HEK293T (cell line): ENCODE measurements around the gene SPATA2.

Experiments used
- ARNT ChIP-seq: fragments of 450-650 bp; IDR thresholded peaks from 2 replicates; pipeline ENCODE4 v1.6.1; 2017; ENCODE audit warnings: mild to moderate bottlenecking
- BHLHE40 ChIP-seq: fragments of 450-650 bp; IDR thresholded peaks from 2 replicates; pipeline ENCODE4 v1.6.1; 2016; ENCODE audit warnings: mild to moderate bottlenecking, moderate library complexity, borderline replicate concordance
- CTBP1 ChIP-seq: fragments of 450-650 bp; IDR thresholded peaks from 2 replicates; pipeline ENCODE4 v1.6.1; 2016; ENCODE audit warnings: borderline replicate concordance
- ELF4 ChIP-seq: fragments of 450-650 bp; IDR thresholded peaks from 2 replicates; pipeline ENCODE4 v1.6.1; 2017; ENCODE audit warnings: antibody characterized with exemption
- FOXA1 ChIP-seq: fragments of 450-650 bp; IDR thresholded peaks from 2 replicates; pipeline ENCODE4 v1.6.1; 2016; ENCODE audit warnings: mild to moderate bottlenecking
- FOXK2 ChIP-seq: fragments of 450-650 bp; IDR thresholded peaks from 2 replicates; pipeline ENCODE4 v1.6.1; 2016; ENCODE audit warnings: mild to moderate bottlenecking
- FOXM1 ChIP-seq: fragments of 450-650 bp; IDR thresholded peaks from 2 replicates; pipeline ENCODE4 v1.6.1; 2017; ENCODE audit warnings: mild to moderate bottlenecking, borderline replicate concordance
- HDGF ChIP-seq: fragments of 450-650 bp; IDR thresholded peaks from 2 replicates; pipeline ENCODE4 v1.6.1; 2017; ENCODE audit warnings: antibody characterized with exemption, borderline replicate concordance
- L3MBTL2 ChIP-seq: fragments of 450-650 bp; conservative IDR thresholded peaks from 2 replicates; pipeline ENCODE4 v1.6.1; 2016; ENCODE audit warnings: mild to moderate bottlenecking
- NFRKB ChIP-seq: fragments of 450-650 bp; IDR thresholded peaks from 2 replicates; pipeline ENCODE4 v1.6.1; 2016; ENCODE audit warnings: mild to moderate bottlenecking, moderate library complexity
- SP1 ChIP-seq: fragments of 450-650 bp; IDR thresholded peaks from 2 replicates; pipeline ENCODE4 v1.6.1; 2017
- SUZ12 ChIP-seq: fragments of 450-650 bp; IDR thresholded peaks from 2 replicates; pipeline ENCODE4 v1.6.1; 2016; ENCODE audit warnings: mild to moderate bottlenecking
- TARDBP ChIP-seq: fragments of 450-650 bp; IDR thresholded peaks from 2 replicates; pipeline ENCODE4 v1.6.1; 2016
- TF ChIP-seq, protein P1 (sequence below): fragments of 450-650 bp; IDR thresholded peaks from 2 replicates; pipeline ENCODE4 v1.6.1; 2016

DNA sequence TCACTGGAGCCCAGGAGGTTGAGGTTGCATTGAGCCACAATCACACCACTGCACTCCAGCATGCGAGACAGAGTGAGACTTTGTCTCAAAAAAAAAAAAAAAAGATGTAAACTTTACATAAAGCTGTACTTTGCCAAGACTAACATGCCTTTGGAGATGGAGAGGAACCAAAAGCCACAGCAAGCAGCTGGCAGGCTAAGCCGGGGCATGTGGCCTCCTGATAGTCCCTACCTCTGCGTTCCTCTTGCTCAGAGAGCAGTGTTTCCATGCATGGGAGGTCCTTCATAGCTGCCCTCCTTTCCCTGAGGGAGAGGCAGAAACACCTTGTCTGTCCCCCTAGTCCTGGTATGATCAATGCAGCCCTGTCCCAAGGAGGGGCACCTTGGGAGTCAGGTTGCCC lies 35.2 kb downstream of the SPATA2 start:
- TF ChIP-seq SP1 (no peak), BHLHE40 (no peak), FOXA1 (no peak), NFRKB (no peak), ELF4 (no peak), L3MBTL2 (no peak), FOXK2 (no peak), TARDBP (no peak), ARNT (no peak), HDGF (no peak), SUZ12 (no peak), FOXM1 (no peak), CTBP1 (no peak)
- TF ChIP-seq, protein P1, sequence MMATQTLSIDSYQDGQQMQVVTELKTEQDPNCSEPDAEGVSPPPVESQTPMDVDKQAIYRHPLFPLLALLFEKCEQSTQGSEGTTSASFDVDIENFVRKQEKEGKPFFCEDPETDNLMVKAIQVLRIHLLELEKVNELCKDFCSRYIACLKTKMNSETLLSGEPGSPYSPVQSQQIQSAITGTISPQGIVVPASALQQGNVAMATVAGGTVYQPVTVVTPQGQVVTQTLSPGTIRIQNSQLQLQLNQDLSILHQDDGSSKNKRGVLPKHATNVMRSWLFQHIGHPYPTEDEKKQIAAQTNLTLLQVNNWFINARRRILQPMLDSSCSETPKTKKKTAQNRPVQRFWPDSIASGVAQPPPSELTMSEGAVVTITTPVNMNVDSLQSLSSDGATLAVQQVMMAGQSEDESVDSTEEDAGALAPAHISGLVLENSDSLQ: no peak
